Measurements from ENCODE around the gene FCER1G. TPM values are rescaled to one million over a fixed set of nuclear protein-coding genes. Genes with fewer than 3 reads are reported as not detected.

FCER1G gene
- total RNA-seq (2014; rRNA removed; shearing (Covaris generic)): 1.1 TPM in 1 of 2 replicates, not detected in the other

DNA sequence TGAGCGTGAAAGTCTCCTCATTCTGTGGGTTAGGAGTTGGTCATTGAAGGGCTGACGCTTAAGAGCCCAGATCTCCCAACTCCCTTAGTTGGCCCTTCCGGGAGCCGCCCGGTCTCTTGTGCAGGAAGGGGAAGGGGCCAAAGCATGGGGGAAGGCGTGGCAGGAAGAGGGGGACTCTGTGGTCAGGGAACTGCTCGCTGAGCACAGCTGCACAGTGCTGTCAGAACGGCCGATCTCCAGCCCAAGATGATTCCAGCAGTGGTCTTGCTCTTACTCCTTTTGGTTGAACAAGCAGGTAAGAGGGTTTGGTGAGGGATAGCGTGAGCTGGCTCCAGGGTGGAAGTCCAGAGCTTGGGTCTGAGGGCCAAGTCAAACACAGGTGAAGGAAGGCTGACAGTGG lies at the start of gene FCER1G:
TSS of gene FCER1G (plus strand) at position 220 of the 400 bp plus-strand sequence. CDS start at position 247, 27 bp downstream.
- Histone ChIP-seq H3K4me1 (replicated peaks) (no peaks in the 10 kb centered on the region), H3K4me3 (no peak within 1 kb of the TSS), H3K36me3 (peaks cover 46% of the 10 kb centered on the region), H3K27ac (no peak within 1 kb of the TSS), H3K9me3 (replicated peaks) (no peaks in the 10 kb centered on the region), H3K27me3 (replicated peaks) (no peaks in the 10 kb centered on the region)
- no peak for DNase-seq (ENCODE audit: low read depth in 1 of 2, low spot score in 2 of 2)

DNA sequence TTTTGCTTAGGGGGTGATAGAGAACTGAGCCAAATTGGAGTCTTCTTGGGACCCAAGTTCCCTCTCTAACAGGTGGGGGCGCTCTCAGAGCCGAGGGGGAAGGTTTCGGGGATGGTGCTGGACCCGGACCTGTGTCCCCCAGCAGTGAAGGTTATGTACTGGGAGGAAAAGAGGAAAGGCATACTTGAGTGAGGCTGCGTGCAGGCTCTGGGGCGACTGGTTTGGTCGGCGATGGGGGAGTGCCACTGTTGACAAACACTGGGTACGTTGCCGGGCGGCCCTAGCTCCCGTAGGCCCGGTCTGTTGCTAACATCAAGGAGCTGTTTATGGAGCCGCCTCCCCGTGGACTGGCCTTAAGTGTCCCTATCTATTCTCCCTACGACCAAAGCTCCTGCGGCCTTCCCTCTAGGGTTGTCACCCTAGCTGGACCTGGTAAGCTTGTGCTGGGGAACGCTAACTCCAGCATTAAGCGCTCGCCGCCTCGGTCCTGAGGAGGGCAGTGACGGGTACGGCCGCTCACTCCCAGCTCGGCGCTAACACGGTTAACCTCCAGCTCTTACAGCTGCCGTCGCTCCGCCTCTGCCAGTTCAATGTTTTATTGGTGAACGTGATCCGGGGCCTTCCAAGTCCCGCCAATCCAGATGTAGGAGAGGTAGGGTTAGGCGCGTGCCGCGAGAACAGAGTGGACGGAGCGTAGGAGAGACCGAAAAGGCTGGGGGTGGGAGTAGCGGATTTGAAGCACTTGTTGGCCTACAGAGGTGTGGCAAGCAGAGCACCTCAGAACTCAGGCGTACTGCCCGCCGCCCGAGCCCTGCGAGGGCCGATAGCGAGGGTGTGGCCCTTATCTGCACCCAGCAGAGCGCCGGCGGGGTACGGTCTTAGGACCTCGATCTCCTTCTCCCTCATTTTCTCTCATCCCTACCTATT lies 49.1 kb upstream of the FCER1G start, which contains the start of gene PPOX:
TSS of gene PPOX (plus strand) at position 685 of the 927 bp plus-strand sequence. CDS start 422 bp downstream, outside the sequence.
- H3K27ac ChIP-seq: peak within 1 kb of the TSS; percentile 80
- no peaks in the 10 kb centered on the region for H3K9me3 ChIP-seq (replicated peaks)
- peaks cover 15% of the 10 kb centered on the region for H3K4me1 ChIP-seq (replicated peaks)
- DNase-seq (ENCODE audit: low read depth in 1 of 2, low spot score in 2 of 2): peak; percentile 92 to 97
- H3K4me3 ChIP-seq: peak within 1 kb of the TSS; percentile 54
- no peaks in the 10 kb centered on the region for H3K27me3 ChIP-seq (replicated peaks)
- peaks cover 46% of the 10 kb centered on the region for H3K36me3 ChIP-seq

DNA sequence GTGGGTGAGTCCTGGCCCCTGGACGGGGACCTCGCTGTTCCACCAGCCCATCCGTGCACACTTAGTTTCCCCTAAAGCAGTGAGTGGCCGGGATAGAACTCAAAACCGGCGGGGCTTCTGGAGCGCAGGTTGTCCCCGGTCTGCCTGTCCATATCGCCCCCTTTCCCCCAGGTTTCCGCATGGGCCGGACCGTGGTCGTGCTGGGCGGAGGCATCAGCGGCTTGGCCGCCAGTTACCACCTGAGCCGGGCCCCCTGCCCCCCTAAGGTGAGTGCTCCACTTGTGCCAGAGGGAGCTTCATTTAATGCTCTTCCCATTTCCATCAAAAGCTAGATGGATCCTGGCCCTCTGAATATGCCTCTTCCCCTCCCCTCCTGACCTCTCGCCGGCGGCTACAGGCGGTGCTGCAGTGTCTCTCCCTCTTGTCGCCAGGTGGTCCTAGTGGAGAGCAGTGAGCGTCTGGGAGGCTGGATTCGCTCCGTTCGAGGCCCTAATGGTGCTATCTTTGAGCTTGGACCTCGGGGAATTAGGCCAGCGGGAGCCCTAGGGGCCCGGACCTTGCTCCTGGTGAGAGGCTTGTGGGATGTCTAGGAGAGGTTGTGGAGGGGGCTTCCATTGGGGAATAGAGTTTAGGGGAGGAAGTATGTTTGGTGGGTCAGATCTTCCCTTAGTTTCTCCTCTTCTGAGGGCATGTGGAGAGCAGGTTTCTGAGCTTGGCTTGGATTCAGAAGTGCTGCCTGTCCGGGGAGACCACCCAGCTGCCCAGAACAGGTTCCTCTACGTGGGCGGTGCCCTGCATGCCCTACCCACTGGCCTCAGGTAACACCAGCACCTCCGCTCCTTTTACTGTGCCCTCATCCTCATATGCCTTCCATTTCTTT lies 48.2 kb upstream of the FCER1G start:
- Histone ChIP-seq H3K36me3 (peaks cover 52% of the 10 kb centered on the region), H3K27me3 (replicated peaks) (no peaks in the 10 kb centered on the region), H3K9me3 (replicated peaks) (no peaks in the 10 kb centered on the region), H3K27ac (no peak overlapping the region), H3K4me1 (replicated peaks) (peaks cover 15% of the 10 kb centered on the region), H3K4me3 (peak overlapping the region; percentile 54)
- no peak for DNase-seq (ENCODE audit: low read depth in 1 of 2, low spot score in 2 of 2)

DNA sequence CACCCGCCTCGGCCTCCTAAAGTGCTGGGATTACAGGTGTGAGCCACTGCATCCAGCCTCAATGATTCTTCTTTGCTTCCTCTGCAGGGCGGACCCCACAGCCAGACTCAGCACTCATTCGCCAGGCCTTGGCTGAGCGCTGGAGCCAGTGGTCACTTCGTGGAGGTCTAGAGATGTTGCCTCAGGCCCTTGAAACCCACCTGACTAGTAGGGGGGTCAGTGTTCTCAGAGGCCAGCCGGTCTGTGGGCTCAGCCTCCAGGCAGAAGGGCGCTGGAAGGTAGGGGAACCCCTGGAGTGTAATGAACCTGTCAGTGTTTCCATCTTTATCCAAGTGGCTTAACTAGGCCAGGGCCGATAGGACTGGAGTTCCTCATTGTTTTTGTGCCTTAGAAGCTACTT lies 46.2 kb upstream of the FCER1G start:
- Histone ChIP-seq H3K27me3 (replicated peaks) (no peaks in the 10 kb centered on the region), H3K36me3 (peaks cover 59% of the 10 kb centered on the region), H3K4me1 (replicated peaks) (peaks cover 15% of the 10 kb centered on the region), H3K4me3 (no peak overlapping the region), H3K9me3 (replicated peaks) (no peaks in the 10 kb centered on the region), H3K27ac (no peak overlapping the region)
- DNase-seq (ENCODE audit: low read depth in 1 of 2, low spot score in 2 of 2): no peak

DNA sequence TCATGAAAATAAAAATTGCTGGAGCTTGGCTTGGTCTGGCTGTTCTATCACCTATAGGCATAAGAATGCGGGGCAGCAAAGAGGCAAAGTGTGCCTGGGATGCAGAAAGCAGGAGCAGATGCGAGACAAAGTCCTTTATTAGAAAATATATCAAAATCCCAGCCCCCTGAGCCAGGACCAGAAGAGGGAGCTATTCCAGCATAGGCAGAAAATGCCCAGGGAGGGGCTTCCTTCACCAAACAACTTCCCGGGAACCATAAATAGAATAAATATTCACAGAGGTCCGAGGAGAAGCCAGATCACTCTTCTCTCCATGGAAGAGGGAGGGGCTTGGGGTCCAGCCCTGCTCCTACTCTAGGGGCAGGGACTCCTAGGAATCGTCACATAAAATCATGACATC lies 43.9 kb upstream of the FCER1G start:
- H3K9me3 ChIP-seq (replicated peaks): no peaks in the 10 kb centered on the region
- no peak overlapping the region for H3K4me3 ChIP-seq
- H3K27me3 ChIP-seq (replicated peaks): no peaks in the 10 kb centered on the region
- no peak overlapping the region for H3K27ac ChIP-seq
- 0 out of 2 replicates have a peak, but pooled peaks cover 5% of the 10 kb centered on the region for H3K4me1 ChIP-seq (replicated peaks)
- peaks cover 64% of the 10 kb centered on the region for H3K36me3 ChIP-seq
- DNase-seq (ENCODE audit: low read depth in 1 of 2, low spot score in 2 of 2): no peak

DNA sequence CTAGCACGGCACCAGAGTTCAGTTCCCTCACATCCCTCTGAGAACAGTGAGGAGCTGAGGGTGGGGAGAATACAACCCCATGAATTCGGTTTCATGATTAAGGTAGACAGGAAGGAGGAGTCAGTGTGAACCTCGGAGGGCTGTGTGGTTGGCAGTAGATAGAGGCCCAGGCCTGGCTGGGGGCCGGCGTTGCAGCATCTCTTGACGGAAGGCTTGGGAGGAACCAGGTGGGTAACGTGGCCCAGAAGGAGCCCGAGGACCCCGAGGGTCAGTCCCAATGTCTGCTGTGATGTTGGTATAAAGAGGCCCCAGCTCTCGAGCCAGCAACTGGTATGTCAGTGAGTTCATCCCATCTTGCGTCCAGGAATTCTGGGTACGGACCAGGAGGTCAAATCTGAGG lies 43.4 kb upstream of the FCER1G start:
- no peak for DNase-seq (ENCODE audit: low read depth in 1 of 2, low spot score in 2 of 2)
- Histone ChIP-seq H3K27me3 (replicated peaks) (no peaks in the 10 kb centered on the region), H3K27ac (no peak overlapping the region), H3K4me3 (no peak overlapping the region), H3K36me3 (peaks cover 64% of the 10 kb centered on the region), H3K9me3 (replicated peaks) (no peaks in the 10 kb centered on the region), H3K4me1 (replicated peaks) (peaks cover 9% of the 10 kb centered on the region)

DNA sequence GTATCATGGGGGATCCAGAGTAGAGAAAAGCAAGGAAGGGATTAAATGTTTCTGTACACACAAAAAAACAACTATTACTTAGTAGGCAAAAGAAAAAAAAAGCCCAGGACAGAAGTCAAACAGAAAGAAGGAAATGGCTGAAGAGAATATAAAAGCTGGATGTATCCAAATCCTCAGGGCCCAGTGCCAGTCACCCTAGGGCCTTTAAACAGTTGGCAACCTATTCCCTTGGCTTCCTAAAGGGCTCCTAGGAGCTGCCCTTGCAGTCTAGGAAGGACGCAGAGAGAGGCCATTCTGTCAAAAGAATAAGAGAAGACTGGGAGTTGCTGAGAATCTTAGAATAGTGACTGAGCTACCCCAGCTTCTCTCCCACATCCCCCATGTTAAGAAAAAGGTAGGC lies 42.7 kb upstream of the FCER1G start:
- H3K27me3 ChIP-seq (replicated peaks): no peaks in the 10 kb centered on the region
- peaks cover 67% of the 10 kb centered on the region for H3K36me3 ChIP-seq
- no peaks in the 10 kb centered on the region for H3K9me3 ChIP-seq (replicated peaks)
- no peak for DNase-seq (ENCODE audit: low read depth in 1 of 2, low spot score in 2 of 2)
- H3K4me3 ChIP-seq: no peak overlapping the region
- H3K4me1 ChIP-seq (replicated peaks): peaks cover 6% of the 10 kb centered on the region
- H3K27ac ChIP-seq: no peak overlapping the region

DNA sequence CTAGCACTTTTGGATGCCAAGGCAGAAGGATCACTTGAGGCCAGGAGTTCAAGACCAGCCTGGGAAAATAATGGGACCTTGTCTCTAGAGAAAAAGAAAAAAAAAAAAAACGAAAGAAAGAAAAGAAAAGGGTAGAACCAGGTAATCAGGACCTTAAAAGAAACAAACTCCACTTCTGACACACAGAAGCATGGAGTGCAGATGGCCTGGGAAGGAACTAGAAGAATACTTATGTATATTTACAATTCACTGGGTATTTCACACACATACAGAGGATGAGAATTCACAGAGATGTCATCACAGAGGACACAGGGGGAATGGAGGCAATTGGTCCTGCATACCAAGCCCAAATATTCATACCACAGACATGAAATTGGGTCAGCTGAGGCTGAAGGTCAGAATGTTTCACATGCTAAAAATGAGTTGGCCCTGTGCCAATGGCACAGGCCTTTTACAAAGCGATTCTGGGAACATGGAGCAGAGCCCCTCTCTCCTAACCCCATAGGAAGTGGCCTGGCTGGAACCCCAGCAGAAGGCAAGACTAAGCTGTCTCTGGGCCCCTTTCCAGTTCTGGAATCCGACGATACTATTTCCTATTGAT lies 42.2 kb upstream of the FCER1G start:
- Histone ChIP-seq H3K4me1 (replicated peaks) (peaks cover 11% of the 10 kb centered on the region), H3K36me3 (peaks cover 67% of the 10 kb centered on the region), H3K27ac (no peak overlapping the region), H3K27me3 (replicated peaks) (no peaks in the 10 kb centered on the region), H3K9me3 (replicated peaks) (no peaks in the 10 kb centered on the region), H3K4me3 (no peak overlapping the region)
- no peak for DNase-seq (ENCODE audit: low read depth in 1 of 2, low spot score in 2 of 2)

DNA sequence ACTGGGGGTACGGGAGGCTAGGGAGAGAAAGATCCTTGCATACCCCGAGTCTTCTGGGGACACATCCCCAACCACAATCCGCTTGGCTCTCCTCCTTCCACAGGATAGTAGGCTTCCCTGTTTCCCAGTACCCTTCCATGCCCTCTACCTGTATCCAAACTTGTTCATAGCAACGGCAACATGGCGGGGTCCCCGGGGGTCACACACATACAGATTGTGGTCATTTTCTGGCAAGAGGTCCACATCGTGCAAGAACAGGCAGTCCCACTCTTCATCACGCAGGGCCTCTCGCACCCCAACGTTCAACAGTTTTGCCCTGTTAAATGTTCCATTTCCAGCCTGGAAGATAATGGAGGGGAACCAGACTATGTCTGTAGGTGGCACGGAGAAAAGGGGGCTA lies 41.4 kb upstream of the FCER1G start:
- DNase-seq (ENCODE audit: low read depth in 1 of 2, low spot score in 2 of 2): no peak
- Histone ChIP-seq H3K9me3 (replicated peaks) (no peaks in the 10 kb centered on the region), H3K4me3 (no peak overlapping the region), H3K36me3 (peaks cover 67% of the 10 kb centered on the region), H3K27me3 (replicated peaks) (no peaks in the 10 kb centered on the region), H3K4me1 (replicated peaks) (peaks cover 12% of the 10 kb centered on the region), H3K27ac (no peak overlapping the region)

DNA sequence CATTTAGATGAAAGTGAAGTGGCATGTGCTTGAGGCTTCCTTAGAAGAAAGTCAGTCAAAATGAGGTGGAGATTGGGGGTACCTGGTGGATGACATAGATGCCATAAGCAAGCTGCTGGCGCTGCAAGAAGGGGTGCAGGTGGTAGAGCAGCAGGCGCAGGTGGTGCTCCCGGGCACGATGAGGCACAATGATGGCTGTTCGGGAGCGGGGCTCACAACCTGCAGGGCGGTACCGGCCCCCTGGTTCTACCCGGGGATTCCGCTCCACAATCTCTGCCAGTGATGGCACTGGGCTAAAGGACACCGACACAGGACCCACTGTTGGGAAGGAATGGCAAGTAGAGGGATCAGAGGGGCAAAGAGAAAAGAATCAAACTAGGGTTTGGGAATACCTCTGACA lies 40.2 kb upstream of the FCER1G start:
- Histone ChIP-seq H3K4me1 (replicated peaks) (peaks cover 12% of the 10 kb centered on the region), H3K27me3 (replicated peaks) (no peaks in the 10 kb centered on the region), H3K36me3 (peaks cover 56% of the 10 kb centered on the region), H3K4me3 (no peak overlapping the region), H3K27ac (no peak overlapping the region), H3K9me3 (replicated peaks) (no peaks in the 10 kb centered on the region)
- DNase-seq (ENCODE audit: low read depth in 1 of 2, low spot score in 2 of 2): no peak

DNA sequence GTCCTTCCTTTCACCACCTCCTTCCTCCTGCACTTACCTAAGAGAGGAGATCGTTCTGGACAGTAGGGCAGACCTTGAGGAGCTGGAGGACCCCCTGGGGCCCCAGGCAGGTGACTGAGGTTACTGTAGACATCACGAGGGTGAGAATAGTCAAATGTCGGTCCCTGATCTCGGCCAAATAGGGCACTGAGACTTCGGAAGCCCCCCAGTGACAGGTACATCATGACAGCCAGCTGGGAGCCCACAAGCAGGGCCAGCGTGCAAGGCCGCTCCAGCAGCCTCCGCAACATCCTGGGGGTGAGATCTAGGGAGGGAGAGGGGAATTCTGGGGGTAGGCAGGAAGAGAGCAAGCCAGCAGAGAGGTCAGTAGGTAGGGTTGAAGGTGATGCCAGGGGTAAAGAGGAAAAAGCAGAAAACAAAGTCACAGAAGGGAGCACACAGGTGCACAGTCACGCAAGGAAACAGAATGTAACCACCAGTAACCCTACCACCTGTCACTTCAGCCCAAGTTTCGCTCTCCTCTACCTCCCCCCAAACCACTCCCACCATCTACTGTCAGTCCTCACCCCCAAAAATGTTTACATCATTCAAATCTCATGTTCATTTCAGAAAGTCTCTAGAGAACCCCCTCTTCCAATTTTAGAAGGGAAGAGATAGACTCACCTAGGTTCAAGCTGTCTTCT lies 39.2 kb upstream of the FCER1G start:
- DNase-seq (ENCODE audit: low read depth in 1 of 2, low spot score in 2 of 2): no peak
- Histone ChIP-seq H3K36me3 (peaks cover 49% of the 10 kb centered on the region), H3K4me1 (replicated peaks) (peaks cover 12% of the 10 kb centered on the region), H3K27me3 (replicated peaks) (no peaks in the 10 kb centered on the region), H3K9me3 (replicated peaks) (no peaks in the 10 kb centered on the region), H3K4me3 (no peak overlapping the region), H3K27ac (no peak overlapping the region)

DNA sequence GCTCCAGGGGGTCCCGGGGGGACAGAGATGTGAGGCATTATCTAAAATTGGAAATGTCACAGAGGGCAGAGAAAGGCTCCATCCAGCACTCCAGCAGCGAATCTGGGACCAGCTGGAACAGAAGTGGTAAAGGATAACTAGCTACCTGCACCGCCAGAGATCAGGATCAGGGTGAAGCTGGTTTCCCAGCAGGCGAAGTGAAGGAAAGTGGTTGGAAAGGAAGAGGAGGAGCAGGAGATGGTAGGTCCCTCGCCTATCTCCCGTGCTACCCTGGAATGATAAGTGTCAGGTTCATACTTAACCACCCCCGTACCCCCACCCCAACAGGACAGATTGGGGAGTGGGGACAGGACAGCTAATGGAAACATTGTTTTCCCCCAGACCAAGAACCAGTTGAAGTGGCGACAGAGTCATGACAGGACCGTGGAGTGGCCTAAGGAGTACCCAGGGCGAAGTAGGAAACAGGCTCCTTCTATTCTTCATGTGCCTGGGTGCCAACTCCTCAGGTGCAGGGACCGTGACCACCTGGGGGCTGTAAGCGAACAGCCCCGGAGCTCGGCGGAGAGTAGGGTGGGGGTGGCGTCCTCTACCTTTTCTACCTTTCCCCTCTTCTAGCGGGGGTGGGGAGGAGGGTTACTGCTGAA lies 38.5 kb upstream of the FCER1G start:
- Histone ChIP-seq H3K4me1 (replicated peaks) (peaks cover 12% of the 10 kb centered on the region), H3K27me3 (replicated peaks) (no peaks in the 10 kb centered on the region), H3K9me3 (replicated peaks) (no peaks in the 10 kb centered on the region), H3K27ac (peak overlapping the region; percentile 67), H3K36me3 (peaks cover 42% of the 10 kb centered on the region), H3K4me3 (peak overlapping the region; percentile 83)
- no peak for DNase-seq (ENCODE audit: low read depth in 1 of 2, low spot score in 2 of 2)
